B cell (primary cell): ENCODE data around the gene TCF23. TPM values are rescaled to one million over a fixed set of nuclear protein-coding genes. Genes with fewer than 3 reads are reported as not detected.

Source experiments
- ATAC-seq: fragments of 200-7000 bp; cut with Tn5 transposase; one replicate; pipeline ENCODE4 v1.10.0; 2021; ENCODE audit warnings: low read depth, mild to moderate bottlenecking, moderate number of reproducible peaks, moderate library complexity
- CTCF ChIA-PET: fragments of 350-600 bp; sonication (Branson Sonifier 250); formaldehyde crosslinking; loops from one replicate; lab custom pipeline; 2021; ENCODE audit warnings: antibody characterized with exemption, inconsistent platforms; lab: Charles Lee
- POLR2A ChIA-PET: fragments of 350-600 bp; sonication (Branson Sonifier 250); formaldehyde crosslinking; loops from one replicate; lab custom pipeline; 2021; ENCODE audit warnings: antibody characterized with exemption; lab: Charles Lee
- DNase-seq: peaks from one replicate; pipeline ENCODE4 v3.0.0; 2013
- H2AFZ ChIP-seq: 2 replicates; pipeline ENCODE4 v1.6.1; 2012; ENCODE audit warnings: mild to moderate bottlenecking, low read depth, low read length; ENCODE audit not compliant: insufficient read depth, poor library complexity, severe bottlenecking
- H3K27ac ChIP-seq, 2 donors: 1 replicate in 1 of 2; 2 replicates in 1 of 2; pipeline ENCODE4 v1.5.1; 2012 to 2013; ENCODE audit warnings: low read length in 2 of 2, mild to moderate bottlenecking in 2 of 2, moderate library complexity in 1 of 2
- H3K27me3 ChIP-seq, 4 experiments: fragments of 200-600 bp in 1 of 4; sonication (generic) in 1 of 4; replicated peaks in 1 of 4; 1 replicate in 2 of 4; 2 replicates in 2 of 4; pipeline versions ENCODE4 v1.6.1 to v1.7.0; 2013 to 2016; ENCODE audit warnings: low read length in 3 of 4, mild to moderate bottlenecking in 2 of 4, mixed read lengths in 1 of 4, moderate library complexity in 1 of 4; ENCODE audit not compliant: insufficient read depth in 4 of 4, control insufficient read depth in 3 of 4; ENCODE audit errors: control extremely low read depth in 1 of 4
- H3K36me3 ChIP-seq, 2 experiments: replicated peaks in 1 of 2; 1 replicate in 1 of 2; 2 replicates in 1 of 2; pipeline versions ENCODE4 v1.6.1 to v1.7.1; 2013; ENCODE audit warnings: low read length in 1 of 2; ENCODE audit not compliant: insufficient read depth in 2 of 2, control insufficient read depth in 1 of 2; ENCODE audit errors: control extremely low read depth in 1 of 2, extremely low read depth in 1 of 2
- H3K4me1 ChIP-seq, 2 donors: fragments of 200-600 bp in 1 of 2; sonication (generic) in 1 of 2; 1 replicate in 1 of 2; 2 replicates in 1 of 2; pipeline versions ENCODE4 v1.5.1 to v1.6.1; 2013 to 2017; ENCODE audit warnings: low read length in 2 of 2; ENCODE audit not compliant: control insufficient read depth in 2 of 2, insufficient read depth in 2 of 2
- H3K4me2 ChIP-seq: replicated peaks from 2 replicates; pipeline ENCODE3; 2012; ENCODE audit warnings: mild to moderate bottlenecking, low read depth, low read length; ENCODE audit not compliant: poor library complexity, severe bottlenecking
- H3K4me3 ChIP-seq, 5 experiments: fragments of 200-600 bp in 1 of 5; sonication (generic) in 1 of 5; 1 replicate in 3 of 5; 2 replicates in 2 of 5; pipeline versions ENCODE4 v1.5.1 to v1.7.0; 2011 to 2016; ENCODE audit warnings: low read length in 4 of 5, mild to moderate bottlenecking in 4 of 5, low read depth in 2 of 5, control low read depth in 1 of 5, moderate library complexity in 1 of 5; ENCODE audit not compliant: insufficient read depth in 1 of 5; ENCODE audit errors: control extremely low read depth in 1 of 5, extremely low read depth in 1 of 5
- H3K79me2 ChIP-seq: fragments of 200-600 bp; sonication (generic); one replicate; pipeline ENCODE4 v1.6.0; 2016; ENCODE audit warnings: low read length; ENCODE audit not compliant: control insufficient read depth, insufficient read depth
- H3K9ac ChIP-seq: fragments of 200-600 bp; sonication (generic); 2 replicates; pipeline ENCODE4 v1.6.1; 2017; ENCODE audit warnings: mild to moderate bottlenecking, low read length, moderate library complexity
- H3K9me3 ChIP-seq, 3 donors: one replicate each; pipeline versions ENCODE4 v1.6.1 to v1.7.1; 2013; ENCODE audit warnings: low read length in 2 of 3; ENCODE audit not compliant: control insufficient read depth in 2 of 3, insufficient read depth in 1 of 3; ENCODE audit errors: control extremely low read depth in 1 of 3
- H4K20me1 ChIP-seq: 2 replicates; pipeline ENCODE4 v1.6.0; 2012; ENCODE audit warnings: mild to moderate bottlenecking, low read length; ENCODE audit not compliant: insufficient read depth, control insufficient read depth, poor library complexity, severe bottlenecking
- H3K27ac Mint-ChIP-seq: one replicate; pipeline ENCODE4 v1.8.0; 2021; ENCODE audit warnings: mixed read lengths
- H3K27me3 Mint-ChIP-seq: one replicate; pipeline ENCODE4 v1.8.0; 2021; ENCODE audit warnings: mixed read lengths
- H3K4me1 Mint-ChIP-seq: one replicate; pipeline ENCODE4 v1.8.0; 2021; ENCODE audit warnings: mixed read lengths
- H3K4me3 Mint-ChIP-seq: one replicate; pipeline ENCODE4 v1.8.0; 2021; ENCODE audit warnings: mixed read lengths
- H3K9me3 Mint-ChIP-seq: one replicate; pipeline ENCODE4 v1.8.0; 2022; ENCODE audit warnings: mixed read lengths; ENCODE audit not compliant: insufficient read depth
- EZH2 ChIP-seq: IDR thresholded peaks from 2 replicates; pipeline ENCODE4 v1.6.1; 2012; ENCODE audit warnings: borderline replicate concordance, low read depth, mild to moderate bottlenecking, moderate library complexity, low read length; ENCODE audit not compliant: insufficient read depth, poor library complexity, severe bottlenecking
- WGBS: methylation state at CpG from one replicate; pipeline ENCODE4 v1.1.5; 2013; ENCODE audit warnings: missing lambda C conversion rate; ENCODE audit not compliant: insufficient coverage; 5-methylcytosine and 5-hydroxymethylcytosine counted together
- intact Hi-C: fragments of 100-400 bp; cut with micrococcal nuclease; formaldehyde crosslinking; loops from one replicate; pipeline ENCODE4 v1.10.0; 2022
- polyA plus RNA-seq: library from polyadenylated mRNA; depleted of rRNA; stranded (reverse); fragments of >200 nt; gene quantifications from 2 replicates; pipeline ENCODE4 v1.2.3, GENCODE V29; 2012
- total RNA-seq, 2 donors: library from RNA; stranded (reverse); fragments of 120-200 nt in 1 of 2; gene quantifications; 1 replicate in 1 of 2; 2 replicates in 1 of 2; pipeline versions ENCODE4 v1.2.3 to v1.2.4, GENCODE V29; 2013 to 2022
- TF ChIP-seq, protein P1 (sequence below): fragments of 200-600 bp; IDR thresholded peaks from one replicate; pipeline ENCODE4 v1.8.0; 2022; ENCODE audit warnings: antibody characterized with exemption, mild to moderate bottlenecking

The TCF23 gene
- total and polyA plus RNA-seq, 2 donors (not counting 1 experiment from before 2014, with no cell fraction given): 0.10 TPM; not detected in 1

DNA sequence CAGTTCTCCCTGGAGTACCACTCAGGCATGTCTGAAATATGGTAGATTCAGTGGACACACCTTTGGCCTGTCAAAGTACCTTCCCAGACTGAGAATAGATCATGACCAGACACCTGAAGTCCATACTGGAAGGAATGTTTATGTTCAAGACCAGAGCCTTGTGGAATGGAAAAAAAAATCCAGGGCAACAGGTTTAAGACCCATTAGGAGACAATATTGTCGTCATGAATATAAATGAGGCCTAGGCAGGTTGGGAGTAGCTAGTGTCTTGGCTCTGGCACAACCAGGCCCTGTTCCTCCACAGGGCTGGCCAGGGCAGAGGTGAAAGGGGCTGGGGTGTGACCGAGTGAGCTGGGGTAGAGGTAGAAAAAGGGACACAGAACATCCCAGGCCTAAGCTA, 49.8 kb downstream of the TCF23 start:
- H3K4me3 ChIP-seq: no peak overlapping the region
- H3K36me3 ChIP-seq: peaks cover 0 to 19% of the 10 kb centered on the region in 2 experiments
- no peak overlapping the region for H3K27ac ChIP-seq
- no peak for ATAC-seq
- H3K4me1 ChIP-seq: no peaks in the 10 kb centered on the region
- no peaks in the 10 kb centered on the region for H3K79me2 ChIP-seq
- peaks cover 0 to 1% (median 0%) of the 10 kb centered on the region in 3 donors for H3K9me3 ChIP-seq
- H3K9ac ChIP-seq: no peak overlapping the region
- ChIA-PET POLR2A (no interaction called here), CTCF (interaction anchor here (1.4 kb wide), 1 partner anchor 47 kb away, joined by 4 read pairs; no protein-coding TSS in a partner anchor)
- H3K27me3 ChIP-seq: no peaks in the 10 kb centered on the region
- no peaks in the 10 kb centered on the region for H3K9me3 Mint-ChIP-seq
- intact Hi-C loops: no loop called here
- H2AFZ ChIP-seq: no peak overlapping the region
- H3K4me1 Mint-ChIP-seq: no peaks in the 10 kb centered on the region
- peak; percentile 13 for DNase-seq
- TF ChIP-seq EZH2: no peak
- TF ChIP-seq, protein P1, sequence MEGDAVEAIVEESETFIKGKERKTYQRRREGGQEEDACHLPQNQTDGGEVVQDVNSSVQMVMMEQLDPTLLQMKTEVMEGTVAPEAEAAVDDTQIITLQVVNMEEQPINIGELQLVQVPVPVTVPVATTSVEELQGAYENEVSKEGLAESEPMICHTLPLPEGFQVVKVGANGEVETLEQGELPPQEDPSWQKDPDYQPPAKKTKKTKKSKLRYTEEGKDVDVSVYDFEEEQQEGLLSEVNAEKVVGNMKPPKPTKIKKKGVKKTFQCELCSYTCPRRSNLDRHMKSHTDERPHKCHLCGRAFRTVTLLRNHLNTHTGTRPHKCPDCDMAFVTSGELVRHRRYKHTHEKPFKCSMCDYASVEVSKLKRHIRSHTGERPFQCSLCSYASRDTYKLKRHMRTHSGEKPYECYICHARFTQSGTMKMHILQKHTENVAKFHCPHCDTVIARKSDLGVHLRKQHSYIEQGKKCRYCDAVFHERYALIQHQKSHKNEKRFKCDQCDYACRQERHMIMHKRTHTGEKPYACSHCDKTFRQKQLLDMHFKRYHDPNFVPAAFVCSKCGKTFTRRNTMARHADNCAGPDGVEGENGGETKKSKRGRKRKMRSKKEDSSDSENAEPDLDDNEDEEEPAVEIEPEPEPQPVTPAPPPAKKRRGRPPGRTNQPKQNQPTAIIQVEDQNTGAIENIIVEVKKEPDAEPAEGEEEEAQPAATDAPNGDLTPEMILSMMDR: no peak
- no peaks in the 10 kb centered on the region for H4K20me1 ChIP-seq
- WGBS: 94% methylated on average over 2 of the region's 2 CpGs
- H3K4me2 ChIP-seq: no peak overlapping the region
- no peak overlapping the region for H3K4me3 Mint-ChIP-seq
- no peak overlapping the region for H3K27ac Mint-ChIP-seq
- no peaks in the 10 kb centered on the region for H3K27me3 Mint-ChIP-seq

DNA sequence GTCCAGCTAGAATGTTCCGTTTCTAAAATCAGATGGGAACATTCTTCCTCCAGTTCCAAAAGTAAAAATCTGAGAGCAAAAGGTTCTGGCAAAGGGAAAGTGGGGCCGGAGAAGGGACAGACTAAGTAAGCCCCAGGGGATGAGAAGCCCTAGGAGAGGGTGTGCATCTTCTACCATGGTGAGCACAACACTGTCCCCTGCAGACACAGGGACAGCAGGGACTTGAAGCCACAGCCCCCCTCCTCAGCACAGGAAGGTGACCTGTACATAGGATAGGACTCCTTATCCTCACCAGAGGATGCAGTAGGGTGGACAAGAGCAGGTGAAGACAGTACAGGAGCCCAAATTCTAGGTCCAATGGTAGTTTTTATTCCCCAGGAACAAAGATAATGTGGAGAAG, 50.4 kb downstream of the TCF23 start:
- H3K4me3 ChIP-seq: no peak overlapping the region
- no peaks in the 10 kb centered on the region for H3K4me1 ChIP-seq
- ChIA-PET CTCF (interaction anchor here (1.4 kb wide), 1 partner anchor 48 kb away, joined by 4 read pairs; no protein-coding TSS in a partner anchor), POLR2A (no interaction called here)
- Mint-ChIP-seq H3K27ac (no peak overlapping the region), H3K27me3 (no peaks in the 10 kb centered on the region), H3K9me3 (no peaks in the 10 kb centered on the region), H3K4me3 (no peak overlapping the region), H3K4me1 (no peaks in the 10 kb centered on the region)
- peak; percentile 8 for DNase-seq
- H3K9me3 ChIP-seq: peaks cover 0 to 1% (median 0%) of the 10 kb centered on the region in 3 donors
- no peaks in the 10 kb centered on the region for H4K20me1 ChIP-seq
- no peak overlapping the region for H3K9ac ChIP-seq
- no peak for TF ChIP-seq EZH2
- TF ChIP-seq, protein P1: no peak
- no peak overlapping the region for H3K4me2 ChIP-seq
- peaks cover 0 to 25% of the 10 kb centered on the region in 2 experiments for H3K36me3 ChIP-seq
- H3K79me2 ChIP-seq: no peaks in the 10 kb centered on the region
- no peak for ATAC-seq
- no peaks in the 10 kb centered on the region for H3K27me3 ChIP-seq
- WGBS: no CpG with 5 or more reads among the region's 2 CpGs
- H2AFZ ChIP-seq: no peak overlapping the region
- no peak overlapping the region for H3K27ac ChIP-seq
- intact Hi-C loops: no loop called here
